ENCODE results near the gene STK36. TPM values are rescaled to one million over a fixed set of nuclear protein-coding genes. Genes with fewer than 3 reads are reported as not detected.

Gene STK36
- total RNA-seq, 1 donor from 2014 or later: 5.8 TPM

DNA sequence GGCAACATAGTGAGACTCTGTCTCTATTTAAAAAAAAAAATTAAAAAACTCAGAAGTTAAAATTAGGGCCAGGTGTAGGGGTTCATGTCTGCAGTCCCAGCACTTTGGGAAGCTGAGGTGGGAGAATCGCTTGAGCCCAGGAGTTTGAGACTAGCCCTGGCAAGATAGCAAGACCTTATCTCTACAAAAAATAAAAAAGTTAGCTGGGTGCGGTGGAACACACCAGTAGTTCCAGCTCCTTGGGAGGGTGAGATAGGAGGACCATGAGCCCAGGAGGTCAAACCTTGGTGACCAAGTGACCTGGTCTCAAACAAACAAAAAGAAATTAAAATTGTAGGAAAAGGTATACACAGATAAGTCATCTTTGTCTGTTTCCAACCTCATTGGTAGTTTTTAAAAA, 50.0 kb downstream of the STK36 start:
- no peaks in the 10 kb centered on the region for H3K36me3 ChIP-seq (ENCODE audit: control insufficient read depth, insufficient read depth, low read length)
- H3K4me3 ChIP-seq (ENCODE audit: low read depth, low read length): no peak overlapping the region
- no peak for FAIRE-seq
- no peaks in the 10 kb centered on the region for H3K27me3 ChIP-seq (ENCODE audit: control insufficient read depth, insufficient read depth, low read length)
- TF ChIP-seq, protein P1, sequence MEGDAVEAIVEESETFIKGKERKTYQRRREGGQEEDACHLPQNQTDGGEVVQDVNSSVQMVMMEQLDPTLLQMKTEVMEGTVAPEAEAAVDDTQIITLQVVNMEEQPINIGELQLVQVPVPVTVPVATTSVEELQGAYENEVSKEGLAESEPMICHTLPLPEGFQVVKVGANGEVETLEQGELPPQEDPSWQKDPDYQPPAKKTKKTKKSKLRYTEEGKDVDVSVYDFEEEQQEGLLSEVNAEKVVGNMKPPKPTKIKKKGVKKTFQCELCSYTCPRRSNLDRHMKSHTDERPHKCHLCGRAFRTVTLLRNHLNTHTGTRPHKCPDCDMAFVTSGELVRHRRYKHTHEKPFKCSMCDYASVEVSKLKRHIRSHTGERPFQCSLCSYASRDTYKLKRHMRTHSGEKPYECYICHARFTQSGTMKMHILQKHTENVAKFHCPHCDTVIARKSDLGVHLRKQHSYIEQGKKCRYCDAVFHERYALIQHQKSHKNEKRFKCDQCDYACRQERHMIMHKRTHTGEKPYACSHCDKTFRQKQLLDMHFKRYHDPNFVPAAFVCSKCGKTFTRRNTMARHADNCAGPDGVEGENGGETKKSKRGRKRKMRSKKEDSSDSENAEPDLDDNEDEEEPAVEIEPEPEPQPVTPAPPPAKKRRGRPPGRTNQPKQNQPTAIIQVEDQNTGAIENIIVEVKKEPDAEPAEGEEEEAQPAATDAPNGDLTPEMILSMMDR (IDR thresholded peaks at IDR 0.05; ENCODE audit: insufficient read depth, low read length, severe bottlenecking): no peak
- DNase-seq (ENCODE audit: low read depth): no peak

DNA sequence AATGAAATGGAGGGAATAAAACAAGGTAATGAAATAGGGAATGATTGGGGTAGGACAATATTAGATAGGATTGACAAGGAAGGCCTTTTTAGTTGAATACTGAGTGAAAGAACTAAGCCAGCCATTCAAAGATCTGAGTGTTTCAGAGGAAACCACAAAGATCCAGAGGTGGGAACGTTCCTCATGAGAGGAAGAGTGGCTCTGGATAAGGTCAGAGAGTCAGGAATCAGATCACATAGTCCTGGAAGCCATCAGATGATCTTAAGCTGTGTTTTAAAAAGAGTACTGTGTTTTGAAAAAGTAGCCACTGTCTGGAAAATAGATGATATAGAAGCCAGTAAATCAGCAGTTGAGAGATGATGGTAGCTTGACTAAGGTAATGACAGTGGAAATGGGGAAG, 50.5 kb downstream of the STK36 start:
- Histone ChIP-seq H3K4me3 (ENCODE audit: low read depth, low read length) (no peak overlapping the region), H3K36me3 (ENCODE audit: control insufficient read depth, insufficient read depth, low read length) (no peaks in the 10 kb centered on the region), H3K27me3 (ENCODE audit: control insufficient read depth, insufficient read depth, low read length) (no peaks in the 10 kb centered on the region)
- TF ChIP-seq, protein P1 (IDR thresholded peaks at IDR 0.05; ENCODE audit: insufficient read depth, low read length, severe bottlenecking): no peak
- FAIRE-seq (no peak), DNase-seq (ENCODE audit: low read depth) (no peak)

DNA sequence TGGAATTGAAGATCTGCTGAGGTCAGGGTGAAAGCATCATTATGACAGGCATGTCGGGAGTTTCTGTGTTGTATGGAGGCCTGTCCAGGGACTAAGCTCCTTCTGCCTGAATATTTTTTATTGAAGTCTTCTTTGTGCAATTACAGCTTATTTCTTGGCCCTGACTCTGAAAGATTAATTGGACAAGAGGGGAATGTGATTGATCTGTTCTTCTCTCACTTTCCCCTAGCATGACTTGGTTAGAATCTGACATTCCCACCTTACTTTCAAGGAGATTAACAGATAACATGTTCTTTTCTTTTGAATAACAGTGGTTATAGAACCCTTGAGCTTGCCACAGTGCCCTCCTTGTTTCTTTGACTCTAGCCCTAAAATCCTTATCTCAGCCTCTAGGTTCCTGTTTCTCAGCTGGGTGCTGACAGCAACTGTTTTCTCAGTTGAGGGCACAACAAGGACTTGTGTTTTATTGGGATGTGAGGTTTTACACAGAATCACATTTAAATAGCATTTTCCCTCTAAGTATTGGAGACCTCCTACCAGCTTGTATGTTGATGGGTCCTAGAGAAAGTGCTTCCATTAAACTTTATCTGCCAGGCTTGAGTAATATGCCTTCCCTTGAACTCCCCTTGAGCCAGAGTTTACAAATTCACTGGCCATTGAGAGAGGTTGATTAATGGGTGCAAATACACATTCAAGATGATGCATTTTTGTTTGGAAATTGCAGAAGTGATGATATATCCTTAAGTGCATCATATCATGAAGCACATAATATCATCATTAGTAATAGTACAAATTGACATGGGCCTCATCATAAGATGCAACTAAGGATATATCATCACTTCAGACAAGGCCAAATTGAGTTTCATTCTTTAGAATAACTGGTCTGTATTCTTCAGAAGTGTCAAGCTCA, 51.2 kb downstream of the STK36 start:
- no peaks in the 10 kb centered on the region for H3K27me3 ChIP-seq (ENCODE audit: control insufficient read depth, insufficient read depth, low read length)
- no peaks in the 10 kb centered on the region for H3K36me3 ChIP-seq (ENCODE audit: control insufficient read depth, insufficient read depth, low read length)
- peak; percentile 4 for DNase-seq (ENCODE audit: low read depth)
- H3K4me3 ChIP-seq (ENCODE audit: low read depth, low read length): no peak overlapping the region
- TF ChIP-seq, protein P1 (IDR thresholded peaks at IDR 0.05; ENCODE audit: insufficient read depth, low read length, severe bottlenecking): no peak
- FAIRE-seq: no peak

GRCh38 chr2:218726004-218726574, 54.2 kb downstream of the STK36 start:
- no peaks in the 10 kb centered on the region for H3K36me3 ChIP-seq (ENCODE audit: control insufficient read depth, insufficient read depth, low read length)
- no peak overlapping the region for H3K4me3 ChIP-seq (ENCODE audit: low read depth, low read length)
- TF ChIP-seq, protein P1 (IDR thresholded peaks at IDR 0.05; ENCODE audit: insufficient read depth, low read length, severe bottlenecking): no peak
- FAIRE-seq (no peak), DNase-seq (ENCODE audit: low read depth) (no peak)
- H3K27me3 ChIP-seq (ENCODE audit: control insufficient read depth, insufficient read depth, low read length): no peaks in the 10 kb centered on the region

DNA sequence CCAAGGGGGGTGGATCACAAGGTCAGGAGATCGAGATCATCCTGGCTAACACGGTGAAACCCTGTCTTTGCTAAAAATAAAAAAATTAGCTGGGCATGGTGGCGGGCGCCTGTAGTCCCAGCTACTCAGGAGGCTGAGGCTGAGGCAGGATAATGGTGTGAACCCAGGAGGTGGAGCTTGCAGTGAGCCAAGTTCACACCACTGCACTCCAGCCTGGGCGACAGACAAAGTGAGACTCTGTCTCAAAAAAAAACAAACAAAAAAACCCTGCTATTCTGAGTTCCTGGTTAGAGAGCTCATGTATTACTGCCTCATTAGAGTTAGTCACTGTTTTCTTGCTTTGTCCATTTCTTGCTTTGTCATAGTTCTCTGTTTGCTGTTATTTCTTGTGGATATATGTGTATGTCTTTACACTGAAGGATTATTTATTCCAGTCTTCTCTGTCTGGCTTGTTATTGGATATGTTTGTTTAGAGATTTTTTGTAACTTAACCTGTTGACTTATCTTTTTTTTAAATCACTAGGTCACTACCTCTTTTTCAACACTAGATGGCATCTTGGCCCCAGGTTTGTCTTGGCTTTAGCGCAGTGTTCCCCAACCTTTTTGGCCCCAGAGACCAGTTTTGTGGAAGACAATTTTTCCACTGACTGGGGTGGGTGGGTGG, 55.7 kb downstream of the STK36 start:
- H3K27me3 ChIP-seq (ENCODE audit: control insufficient read depth, insufficient read depth, low read length): no peaks in the 10 kb centered on the region
- no peak for FAIRE-seq

More for the DNA sequence above, 55.7 kb downstream of the STK36 start:
- Histone ChIP-seq H3K36me3 (ENCODE audit: control insufficient read depth, insufficient read depth, low read length) (no peaks in the 10 kb centered on the region), H3K4me3 (ENCODE audit: low read depth, low read length) (no peak overlapping the region)
- DNase-seq (ENCODE audit: low read depth): peak; percentile 29
- TF ChIP-seq, protein P1 (IDR thresholded peaks at IDR 0.05; ENCODE audit: insufficient read depth, low read length, severe bottlenecking): peak; percentile 40

Measured in bronchial epithelial cell (primary cell).